NCI-H526 treated with DMSO at 0.1 percent for 48 hours (cell line): Measurements from ENCODE around the gene ZNF491.
"Not testable (repeated sequence)": the region's sequence is repeated elsewhere in the genome, so short reads cannot be mapped to it uniquely, and the experiment has no call there.

ENCODE experiments used
- DNase-seq: peaks from one replicate; lab custom pipeline; 2025; lab: John Stamatoyannopoulos, UW

ZNF491 gene

GRCh38 chr19:11806354-11807098, 8.2 kb downstream of the ZNF491 start:
- no peak for DNase-seq

DNA sequence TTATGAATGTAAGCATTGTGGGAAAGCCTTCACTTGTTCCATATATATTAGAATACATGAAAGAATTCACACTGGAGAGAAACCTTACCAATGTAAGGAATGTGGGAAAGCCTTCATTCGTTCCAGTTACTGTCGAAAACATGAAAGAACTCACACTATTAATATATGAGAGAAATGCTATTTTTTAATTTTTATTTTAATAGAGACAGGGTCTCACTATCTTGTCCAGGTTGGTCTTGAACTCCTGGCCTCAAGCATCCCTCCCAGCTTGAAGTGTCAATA, 8.7 kb downstream of the ZNF491 start:
- DNase-seq: no peak

GRCh38 chr19:11813703-11814028, 15.3 kb downstream of the ZNF491 start:
- DNase-seq: no peak

DNA sequence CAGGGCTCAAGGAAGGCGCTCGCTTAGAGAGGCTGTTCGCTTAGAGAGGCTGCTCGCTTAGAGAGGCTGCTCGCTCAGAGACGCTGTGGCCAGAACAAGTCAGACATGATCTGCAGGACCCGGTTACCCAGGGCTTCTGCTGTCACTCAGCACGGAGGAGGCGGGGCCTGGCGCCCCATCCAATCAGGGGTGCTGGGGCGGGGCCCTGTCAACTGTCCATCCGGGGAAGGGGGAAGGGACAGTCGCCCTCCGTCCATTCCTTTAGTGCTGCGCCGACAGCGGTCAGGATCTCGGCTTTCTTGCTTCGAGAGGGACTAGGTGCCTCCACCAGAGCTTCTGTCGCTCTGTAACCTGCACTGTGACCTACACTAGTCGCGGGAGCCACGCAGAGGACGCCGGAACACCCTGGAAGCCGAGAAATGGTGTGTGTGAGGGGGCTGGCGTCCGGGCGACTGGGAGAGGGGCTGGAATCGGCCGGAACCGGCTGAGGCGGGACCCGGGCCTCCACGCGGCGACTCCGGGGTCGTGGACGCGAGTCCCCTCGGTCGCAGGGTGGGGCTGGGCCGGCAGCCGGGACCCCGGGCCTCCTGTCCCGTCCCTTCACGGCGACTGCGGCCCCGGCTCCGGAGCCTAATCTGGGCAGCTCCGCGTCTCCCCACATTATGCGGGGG, 15.8 kb downstream of the ZNF491 start, which contains the start of gene ZNF440:
Gene ZNF440, plus strand, starts transcription at position 245 of the 671 bp plus-strand sequence. Its CDS starts 175 bp downstream, at position 420.
- DNase-seq: peak; percentile 79

GRCh38 chr19:11814700-11815035, 16.3 kb downstream of the ZNF491 start:
- peak; percentile 1 for DNase-seq

GRCh38 chr19:11821474-11822109, 23.3 kb downstream of the ZNF491 start:
- no peak for DNase-seq

GRCh38 chr19:11828957-11829876, 30.9 kb downstream of the ZNF491 start:
- not testable (repeated sequence) for DNase-seq

DNA sequence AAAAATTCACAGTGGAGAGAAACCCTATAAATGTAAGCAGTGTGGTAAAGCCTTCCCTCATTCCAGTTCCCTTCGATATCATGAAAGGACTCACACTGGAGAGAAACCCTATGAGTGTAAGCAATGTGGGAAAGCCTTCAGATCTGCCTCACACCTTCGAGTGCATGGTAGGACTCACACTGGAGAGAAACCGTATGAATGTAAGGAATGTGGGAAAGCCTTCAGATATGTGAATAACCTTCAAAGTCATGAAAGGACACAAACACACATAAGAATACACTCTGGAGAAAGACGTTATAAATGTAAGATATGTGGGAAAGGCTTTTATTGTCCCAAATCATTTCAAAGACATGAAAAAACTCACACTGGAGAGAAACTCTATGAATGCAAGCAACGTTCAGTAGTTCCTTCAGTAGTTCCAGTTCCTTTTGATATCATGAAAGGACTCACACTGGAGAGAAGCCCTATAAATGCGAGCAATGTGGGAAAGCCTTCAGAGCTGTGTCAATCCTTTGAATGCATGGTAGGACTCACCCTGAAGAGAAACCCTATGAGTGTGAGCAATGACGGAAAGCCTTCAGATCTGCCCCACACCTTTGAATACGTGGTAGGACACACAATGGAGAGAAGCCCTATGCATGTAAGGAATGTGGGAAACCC, 34.1 kb downstream of the ZNF491 start:
- DNase-seq: no peak

GRCh38 chr19:11833541-11833940, 35.2 kb downstream of the ZNF491 start:
- DNase-seq: no peak

DNA sequence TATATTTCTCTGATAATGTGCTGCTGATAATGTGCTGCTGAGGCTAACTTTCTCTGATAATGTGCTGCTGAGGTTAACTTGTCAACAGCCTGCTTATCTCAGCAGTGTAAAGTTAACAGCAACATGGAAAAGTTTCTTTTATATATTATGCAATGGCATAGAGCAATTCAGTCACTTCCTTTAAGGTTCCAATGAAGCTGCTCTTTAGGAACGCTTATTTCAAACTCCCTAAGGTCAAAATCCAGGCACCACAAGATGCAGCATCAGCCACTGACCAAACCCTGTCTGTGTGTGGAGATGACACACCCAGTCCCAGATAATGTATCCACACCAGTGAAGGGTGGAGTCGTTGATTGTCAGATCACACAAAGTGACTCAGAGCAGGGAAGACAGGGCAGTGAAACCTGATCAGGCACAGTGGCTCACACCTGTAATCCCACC, 37.3 kb downstream of the ZNF491 start:
- not testable (repeated sequence) for DNase-seq

DNA sequence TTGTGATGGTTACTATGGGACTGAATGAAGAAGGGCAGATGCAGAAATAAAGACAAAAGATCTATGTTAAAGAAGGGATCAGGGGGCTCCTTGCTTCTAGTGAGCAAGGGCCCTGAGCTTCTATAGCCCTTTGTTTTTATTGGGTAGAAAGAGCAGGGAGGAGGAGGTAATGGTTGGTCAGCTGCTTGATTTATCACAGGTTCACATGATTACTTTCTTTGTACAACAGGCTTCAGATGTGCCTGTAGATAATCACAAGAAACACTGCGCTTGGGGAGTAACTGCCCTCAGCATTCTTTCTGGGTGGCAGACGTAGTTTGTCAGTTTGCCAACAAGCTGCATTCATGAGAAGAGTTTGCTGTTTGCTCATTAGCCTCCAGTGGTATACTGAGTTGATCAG, 45.4 kb downstream of the ZNF491 start:
- DNase-seq: no peak

DNA sequence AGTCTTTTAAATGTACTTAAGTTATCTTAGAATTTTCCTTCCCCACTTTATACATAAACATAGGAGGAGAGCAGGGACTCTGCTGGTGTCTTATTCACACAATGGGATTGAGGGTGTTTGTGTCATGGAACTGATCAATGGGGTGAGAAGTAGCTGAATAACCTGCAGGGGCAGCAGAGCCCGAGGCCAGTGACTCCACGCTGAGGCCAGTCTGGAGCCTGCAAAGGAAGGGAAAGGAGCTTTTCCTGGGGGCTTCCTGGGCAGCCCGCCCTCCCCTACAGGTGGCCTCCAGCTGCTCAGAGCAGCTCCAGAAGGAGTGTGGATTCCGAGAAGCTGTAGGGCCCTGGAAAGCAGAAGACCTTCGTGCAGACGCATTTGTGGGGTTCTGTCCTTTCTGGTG, 49.3 kb downstream of the ZNF491 start:
- not testable (repeated sequence) for DNase-seq

DNA sequence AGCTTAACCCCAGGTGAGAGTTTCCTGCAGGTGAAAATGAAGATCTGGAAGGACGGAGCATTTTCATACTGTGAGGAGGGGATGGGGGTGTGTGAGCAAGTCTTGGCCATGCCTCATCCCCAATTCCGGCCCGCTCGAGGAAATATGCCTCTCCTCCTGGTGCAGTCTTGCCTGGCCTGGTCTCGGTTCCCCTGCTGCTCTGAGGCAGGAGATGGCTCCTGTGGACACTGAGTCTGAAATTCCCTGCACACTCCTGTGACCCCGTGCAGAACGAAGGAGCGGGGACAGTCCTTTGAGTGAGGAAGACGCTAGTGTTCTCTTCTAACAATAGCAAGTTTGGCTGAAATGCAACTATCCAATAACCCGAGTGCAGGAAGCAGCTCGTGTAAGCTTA, 49.9 kb downstream of the ZNF491 start:
- DNase-seq: no peak

DNA sequence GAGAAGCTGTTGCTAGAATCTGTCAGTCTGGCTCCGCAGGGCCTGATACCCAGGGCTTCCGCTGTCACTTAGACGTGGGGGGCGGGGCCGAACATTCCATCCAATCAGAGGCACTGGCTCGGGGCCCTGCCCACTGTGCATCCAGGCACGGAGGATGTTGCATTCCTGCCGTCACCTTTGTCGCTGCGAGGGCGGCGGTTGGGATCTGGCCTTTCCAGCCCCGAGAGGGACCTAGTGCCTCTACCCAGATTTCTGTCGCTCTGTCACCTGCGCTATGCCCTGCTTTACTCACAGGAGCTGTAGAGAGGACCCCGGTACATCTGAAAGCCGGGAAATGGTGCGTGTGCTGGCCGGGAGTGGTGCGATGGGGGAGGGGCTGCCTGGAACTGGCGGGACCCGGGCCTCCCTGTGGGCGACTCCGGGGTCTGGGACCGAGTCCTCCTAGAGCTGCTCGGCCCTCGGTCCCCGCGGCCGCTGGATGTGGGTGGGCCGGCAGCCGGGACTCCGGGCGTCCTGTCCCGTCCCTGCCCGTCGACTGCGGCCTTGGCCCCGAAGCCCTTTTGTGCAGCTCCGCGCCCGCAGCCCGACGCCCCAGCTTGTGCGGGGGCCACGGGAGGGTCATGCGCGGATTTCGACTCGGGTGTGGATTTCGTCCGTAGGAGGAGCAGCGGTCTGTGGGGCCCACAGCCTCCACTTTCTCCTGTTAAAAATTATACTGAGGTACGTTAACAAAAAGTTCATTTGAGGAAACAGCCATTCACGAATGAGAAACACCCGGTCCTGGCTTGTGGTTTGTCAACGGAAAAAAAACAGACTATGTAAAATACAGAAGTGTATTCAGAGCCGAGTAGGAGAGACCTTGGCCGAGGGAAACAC, 50.5 kb downstream of the ZNF491 start, which contains the start of gene ZNF439:
Gene ZNF439, plus strand, starts transcription at position 133 of the 876 bp plus-strand sequence. Its CDS starts 142 bp downstream, at position 275.
- peak; percentile 76 for DNase-seq

- not testable (repeated sequence) for DNase-seq
These were observed 52.0 kb downstream of the ZNF491 start for GRCh38 chr19:11850289-11850688.

- DNase-seq: no peak
These were observed 55.0 kb downstream of the ZNF491 start for GRCh38 chr19:11853358-11853757.

GRCh38 chr19:11856596-11857250, 58.4 kb downstream of the ZNF491 start:
- DNase-seq: no peak
